ENCODE results near the gene EML2.

DNA sequence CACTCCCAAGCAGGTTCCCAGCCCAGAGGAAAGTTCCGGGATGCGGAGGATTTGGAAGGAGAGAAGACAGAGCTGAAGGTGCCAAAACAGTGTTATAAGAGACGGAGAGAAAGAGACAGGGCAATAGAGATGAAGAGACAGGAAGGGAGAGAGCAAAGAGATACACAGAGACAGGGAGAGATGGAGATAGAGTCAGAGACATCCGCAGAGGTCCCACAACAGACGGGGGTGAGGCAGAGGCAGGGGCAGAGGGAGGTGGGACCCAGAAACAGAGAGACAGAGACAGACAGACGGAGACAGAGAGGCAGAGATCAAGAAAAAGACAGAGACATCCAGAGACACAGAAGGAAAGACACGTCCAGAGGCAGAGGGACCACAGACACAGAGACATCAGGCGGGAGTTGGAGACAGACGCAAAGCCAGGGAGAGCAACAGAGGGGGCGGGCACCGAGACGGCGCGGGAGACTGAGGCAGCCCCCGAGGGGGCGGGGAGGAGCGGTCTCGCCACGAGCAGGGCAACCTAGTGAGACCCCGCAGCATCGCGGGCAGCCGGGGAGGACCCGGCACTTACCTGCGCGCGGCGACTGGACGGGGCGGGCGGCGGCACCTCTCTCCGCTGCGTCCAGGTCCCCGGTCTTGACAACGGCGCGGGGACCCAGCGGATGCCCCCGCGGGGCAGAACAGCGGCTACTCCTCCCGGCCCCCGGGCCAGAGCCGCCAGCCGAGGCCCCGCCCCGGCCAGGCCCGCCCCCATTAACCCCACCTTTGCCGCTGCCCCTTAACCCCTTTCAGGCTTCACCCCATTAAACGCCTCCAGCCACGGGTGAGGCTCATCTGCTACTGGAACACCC is 37.4 kb downstream of the EML2 start, which contains the start of gene GPR4:
- no peak; the same call in 1 of the 2 replicates for TF ChIP-seq EZH2phosphoT487 (IDR thresholded peaks at IDR 0.05; ENCODE audit: borderline replicate concordance, low read length)
- TF ChIP-seq, protein P1, sequence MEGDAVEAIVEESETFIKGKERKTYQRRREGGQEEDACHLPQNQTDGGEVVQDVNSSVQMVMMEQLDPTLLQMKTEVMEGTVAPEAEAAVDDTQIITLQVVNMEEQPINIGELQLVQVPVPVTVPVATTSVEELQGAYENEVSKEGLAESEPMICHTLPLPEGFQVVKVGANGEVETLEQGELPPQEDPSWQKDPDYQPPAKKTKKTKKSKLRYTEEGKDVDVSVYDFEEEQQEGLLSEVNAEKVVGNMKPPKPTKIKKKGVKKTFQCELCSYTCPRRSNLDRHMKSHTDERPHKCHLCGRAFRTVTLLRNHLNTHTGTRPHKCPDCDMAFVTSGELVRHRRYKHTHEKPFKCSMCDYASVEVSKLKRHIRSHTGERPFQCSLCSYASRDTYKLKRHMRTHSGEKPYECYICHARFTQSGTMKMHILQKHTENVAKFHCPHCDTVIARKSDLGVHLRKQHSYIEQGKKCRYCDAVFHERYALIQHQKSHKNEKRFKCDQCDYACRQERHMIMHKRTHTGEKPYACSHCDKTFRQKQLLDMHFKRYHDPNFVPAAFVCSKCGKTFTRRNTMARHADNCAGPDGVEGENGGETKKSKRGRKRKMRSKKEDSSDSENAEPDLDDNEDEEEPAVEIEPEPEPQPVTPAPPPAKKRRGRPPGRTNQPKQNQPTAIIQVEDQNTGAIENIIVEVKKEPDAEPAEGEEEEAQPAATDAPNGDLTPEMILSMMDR (IDR thresholded peaks at IDR 0.05; ENCODE audit: low read depth, low read length, poor library complexity, severe bottlenecking), result no peak
